Common myeloid progenitor, CD34-positive (primary cell): ENCODE results near the gene TOX3. TPM values are rescaled to one million over a fixed set of nuclear protein-coding genes. Genes with fewer than 3 reads are reported as not detected.

Experiments
- CTCF ChIA-PET: fragments of 350-600 bp; sonication (Branson Sonifier 250); formaldehyde crosslinking; loops from one replicate; lab custom pipeline; 2021; ENCODE audit warnings: antibody characterized with exemption; lab: Charles Lee
- POLR2A ChIA-PET: fragments of 350-600 bp; sonication (Branson Sonifier 250); formaldehyde crosslinking; loops from one replicate; lab custom pipeline; 2021; ENCODE audit warnings: antibody characterized with exemption; lab: Charles Lee
- DNase-seq, 3 donors: peaks; one replicate each; pipeline versions ENCODE4 v3.0.0 to v3.0.0-alpha.2; 2013
- H3K27ac ChIP-seq, 2 experiments: 1 replicate in 1 of 2; 2 replicates in 1 of 2; pipeline ENCODE4 v1.7.0; 2013; ENCODE audit warnings: inconsistent platforms in 2 of 2, low read length in 2 of 2, mild to moderate bottlenecking in 2 of 2, low read depth in 1 of 2, moderate library complexity in 1 of 2; ENCODE audit not compliant: severe bottlenecking in 2 of 2, insufficient read depth in 1 of 2, poor library complexity in 1 of 2
- H3K27me3 ChIP-seq, 5 experiments: replicated peaks in 2 of 5; 1 replicate in 3 of 5; 2 replicates in 2 of 5; pipeline versions ENCODE4 v1.6.1 to v1.7.0; 2013; ENCODE audit warnings: low read length in 4 of 5, mild to moderate bottlenecking in 2 of 5, moderate library complexity in 2 of 5, inconsistent platforms in 1 of 5; ENCODE audit not compliant: insufficient read depth in 5 of 5, control insufficient read depth in 4 of 5
- H3K36me3 ChIP-seq, 4 experiments: 1 replicate in 2 of 4; 2 replicates in 2 of 4; pipeline versions ENCODE4 v1.6.1 to v1.7.0; 2013; ENCODE audit warnings: low read length in 3 of 4, control low read depth in 1 of 4, mild to moderate bottlenecking in 1 of 4; ENCODE audit not compliant: control insufficient read depth in 4 of 4, insufficient read depth in 4 of 4
- H3K4me1 ChIP-seq, 4 experiments: 1 replicate in 3 of 4; 2 replicates in 1 of 4; pipeline versions ENCODE4 v1.6.1 to v1.7.1; 2013; ENCODE audit warnings: low read length in 3 of 4, mild to moderate bottlenecking in 3 of 4, control low read depth in 1 of 4, inconsistent platforms in 1 of 4, moderate library complexity in 1 of 4; ENCODE audit not compliant: control insufficient read depth in 4 of 4, insufficient read depth in 4 of 4; ENCODE audit errors: control extremely low read depth in 1 of 4
- H3K4me3 ChIP-seq, 7 experiments: 1 replicate in 4 of 7; 2 replicates in 3 of 7; pipeline versions ENCODE4 v1.5.1 to v1.7.0; 2013; ENCODE audit warnings: mild to moderate bottlenecking in 7 of 7, low read length in 6 of 7, moderate library complexity in 6 of 7, inconsistent platforms in 2 of 7, low read depth in 2 of 7, control low read depth in 1 of 7; ENCODE audit not compliant: insufficient read depth in 4 of 7, control insufficient read depth in 1 of 7; ENCODE audit errors: extremely low read depth in 1 of 7
- H3K9me3 ChIP-seq, 5 experiments: 1 replicate in 4 of 5; 2 replicates in 1 of 5; pipeline versions ENCODE4 v1.6.1 to v1.7.1; 2013; ENCODE audit warnings: low read length in 4 of 5, mild to moderate bottlenecking in 2 of 5, inconsistent platforms in 1 of 5, low read depth in 1 of 5, moderate library complexity in 1 of 5; ENCODE audit not compliant: control insufficient read depth in 4 of 5, insufficient read depth in 2 of 5; ENCODE audit errors: control extremely low read depth in 1 of 5
- WGBS: methylation state at CpG from one replicate; pipeline ENCODE4 v1.1.5; 2013; ENCODE audit not compliant: insufficient coverage; 5-methylcytosine and 5-hydroxymethylcytosine counted together
- polyA plus RNA-seq: library from polyadenylated mRNA; unstranded; fragments of 120-200 nt; gene quantifications from one replicate; pipeline ENCODE4 v1.2.1, GENCODE V29; 2013

The TOX3 gene
- polyA plus RNA-seq = not detected

DNA sequence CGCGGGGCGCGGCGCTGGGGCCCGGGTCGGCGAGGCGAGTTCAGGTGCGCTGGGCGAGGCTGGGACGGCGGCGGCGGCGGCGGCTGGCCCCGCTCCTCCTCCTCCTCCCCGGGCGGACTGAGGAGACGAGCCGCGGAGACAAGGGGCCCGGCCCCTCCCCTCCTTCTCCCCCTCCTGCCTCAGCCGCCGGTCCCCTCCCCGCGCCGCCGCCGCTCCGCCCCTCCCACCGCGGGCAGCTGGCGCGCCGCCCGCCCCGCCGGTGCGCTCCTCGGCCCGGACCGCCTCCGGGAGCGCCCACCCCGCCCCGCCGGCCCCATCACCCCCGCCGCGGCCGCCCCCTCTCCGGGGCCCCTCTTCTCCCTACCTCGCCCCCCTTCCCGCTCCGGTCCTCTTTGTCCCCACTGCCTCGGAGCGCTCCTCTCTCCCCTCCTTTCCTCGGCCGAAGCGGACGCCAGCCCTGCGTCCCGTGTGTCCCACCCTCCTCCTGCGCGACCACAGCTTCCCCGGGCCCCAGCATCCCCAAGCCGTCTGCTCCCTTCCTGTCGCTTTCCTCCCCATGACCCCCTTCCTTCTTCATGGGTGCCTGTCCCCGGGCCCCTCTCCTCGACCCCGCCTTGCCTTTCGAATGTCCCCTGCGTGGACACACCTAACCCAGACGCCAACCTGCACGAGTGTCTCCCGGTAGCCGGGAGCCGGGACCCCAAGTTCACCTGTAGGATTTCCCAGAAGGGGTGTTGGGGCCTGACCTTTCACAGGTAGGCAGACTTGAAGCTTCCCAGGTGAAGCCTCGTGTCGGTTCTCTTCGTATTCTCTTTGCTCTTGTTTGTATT lies at the start of gene TOX3:
TSS of gene TOX3 (minus strand) at position 140 of the 830 bp plus-strand sequence. CDS start 420 bp downstream, outside the sequence.
- ChIA-PET CTCF (no interaction called here), POLR2A (no interaction called here)
- Histone ChIP-seq H3K4me3 (peak within 1 kb of the TSS in 4 of 7 experiments; percentile 3 to 46 (median 40)), H3K9me3 (peaks cover 0 to 2% (median 0%) of the 10 kb centered on the region in 5 experiments), H3K36me3 (no peaks in the 10 kb centered on the region), H3K27me3 (peaks cover 17 to 70% (median 50%) of the 10 kb centered on the region in 5 experiments), H3K27ac (no peak within 1 kb of the TSS), H3K4me1 (peaks cover 0 to 9% (median 3%) of the 10 kb centered on the region in 4 experiments)
- 1% methylated on average over 26 of the region's 83 CpGs for WGBS
- DNase-seq = no peak

- Histone ChIP-seq H3K36me3 (no peaks in the 10 kb centered on the region), H3K27ac (no peak overlapping the region), H3K4me3 (no peak overlapping the region), H3K9me3 (no peaks in the 10 kb centered on the region), H3K4me1 (no peaks in the 10 kb centered on the region), H3K27me3 (no peaks in the 10 kb centered on the region)
- ChIA-PET CTCF (no interaction called here), POLR2A (no interaction called here)
- WGBS = 92% methylated on average over 2 of the region's 2 CpGs
- no peak for DNase-seq
Observed at GRCh38 chr16:52592778-52593177, 45.8 kb upstream of the TOX3 start.

DNA sequence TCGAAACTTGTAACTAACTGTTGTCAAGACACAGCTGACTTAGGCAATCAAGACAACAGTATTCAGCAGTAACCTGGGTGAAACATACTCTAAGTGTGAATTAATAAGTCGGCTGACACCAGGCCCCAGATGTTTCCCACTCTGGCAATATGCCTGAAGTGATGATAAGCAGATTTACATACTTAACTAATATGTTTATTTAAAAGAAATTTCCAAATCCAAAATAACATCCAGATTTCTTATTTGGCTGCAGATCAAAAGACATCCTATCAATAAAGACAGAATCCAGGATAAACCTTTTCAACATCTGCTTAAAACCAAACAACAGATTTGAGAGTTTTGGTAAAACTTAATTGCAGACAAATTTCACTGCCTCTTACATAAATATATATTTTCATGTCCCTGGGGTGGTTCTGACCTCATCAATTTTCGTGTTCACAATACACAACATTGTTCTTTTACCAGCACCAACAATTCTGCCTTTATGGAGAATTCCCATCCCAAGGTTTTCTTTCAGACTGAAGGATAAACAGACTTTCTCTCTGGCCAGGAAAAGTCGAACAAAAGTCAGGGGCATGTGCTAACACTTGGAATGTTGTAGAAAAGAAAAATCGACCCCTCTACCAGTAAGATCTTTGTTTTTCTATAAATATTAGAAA lies 45.1 kb upstream of the TOX3 start:
- POLR2A ChIA-PET = no interaction called here
- WGBS = 60% methylated on average over 2 of the region's 5 CpGs
- Histone ChIP-seq H3K27ac (no peak overlapping the region), H3K36me3 (no peaks in the 10 kb centered on the region), H3K27me3 (no peaks in the 10 kb centered on the region), H3K4me1 (no peaks in the 10 kb centered on the region), H3K4me3 (no peak overlapping the region), H3K9me3 (no peaks in the 10 kb centered on the region)
- DNase-seq = no peak
- CTCF ChIA-PET = no interaction called here

- Histone ChIP-seq H3K36me3 (no peaks in the 10 kb centered on the region), H3K27ac (no peak overlapping the region), H3K4me3 (no peak overlapping the region), H3K27me3 (no peaks in the 10 kb centered on the region), H3K9me3 (no peaks in the 10 kb centered on the region), H3K4me1 (no peaks in the 10 kb centered on the region)
- DNase-seq = no peak
- ChIA-PET CTCF (no interaction called here), POLR2A (no interaction called here)
- WGBS = 54% methylated on average over 3 of the region's 5 CpGs
Observed at GRCh38 chr16:52591471-52591870, 44.5 kb upstream of the TOX3 start.

- CTCF ChIA-PET = no interaction called here
- Histone ChIP-seq H3K9me3 (no peaks in the 10 kb centered on the region), H3K27ac (no peak overlapping the region), H3K4me1 (no peaks in the 10 kb centered on the region), H3K4me3 (no peak overlapping the region), H3K36me3 (no peaks in the 10 kb centered on the region), H3K27me3 (no peaks in the 10 kb centered on the region)
- DNase-seq = no peak
- no CpG with 5 or more reads among the region's 2 CpGs for WGBS
- POLR2A ChIA-PET = no interaction called here
Observed at GRCh38 chr16:52586159-52586558, 39.2 kb upstream of the TOX3 start.

DNA sequence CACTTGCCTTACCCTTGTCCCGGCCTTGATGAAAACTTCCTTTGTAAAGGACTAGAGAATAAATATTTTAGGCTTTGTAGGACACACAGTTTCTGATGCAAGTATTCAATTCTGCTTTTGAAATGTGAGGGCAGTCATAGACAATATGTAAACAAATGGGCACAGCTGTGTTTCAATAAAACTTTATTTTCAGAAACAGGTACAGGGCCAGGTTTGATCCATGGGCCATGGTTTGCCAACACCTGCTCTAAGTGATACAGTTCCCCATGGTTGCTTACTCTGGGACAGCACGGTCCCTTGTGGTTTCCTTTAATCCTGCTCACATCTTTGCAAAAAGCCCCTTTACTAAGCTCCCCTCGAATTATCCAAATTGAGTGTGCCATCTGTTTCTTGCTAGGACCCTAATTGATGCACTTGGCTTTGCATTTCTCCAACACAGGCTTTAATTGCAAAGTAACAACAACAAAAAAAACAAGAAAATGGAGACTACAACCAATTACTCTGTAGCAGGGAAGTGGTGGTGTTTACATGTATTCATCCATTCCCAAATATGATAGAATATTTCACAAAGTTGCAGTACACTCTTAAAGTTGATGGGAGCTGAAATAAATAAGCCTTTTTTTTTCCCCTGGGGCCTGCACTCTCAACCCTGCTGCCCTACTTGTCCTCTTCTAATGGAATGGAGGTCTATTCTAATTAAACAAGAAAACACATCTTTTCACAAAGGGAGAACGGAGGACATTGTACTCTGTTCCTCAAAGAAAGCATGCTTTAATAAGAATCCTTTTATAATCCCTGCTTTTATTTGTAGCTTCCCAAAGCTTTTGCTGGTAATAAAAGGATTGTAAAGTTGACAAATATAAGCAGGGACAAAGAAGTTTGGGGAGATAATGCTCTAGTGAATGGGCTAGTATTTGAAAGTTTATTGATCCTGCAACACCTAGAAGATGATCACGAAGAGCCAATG lies 37.7 kb upstream of the TOX3 start:
- POLR2A ChIA-PET = no interaction called here
- no peaks in the 10 kb centered on the region for H3K27me3 ChIP-seq
- H3K4me3 ChIP-seq = no peak overlapping the region
- CTCF ChIA-PET = interaction anchor here (0.6 kb wide), 1 partner anchor 32 kb away, joined by 3 read pairs; no protein-coding TSS in a partner anchor
- no peaks in the 10 kb centered on the region for H3K9me3 ChIP-seq
- H3K36me3 ChIP-seq = no peaks in the 10 kb centered on the region
- H3K27ac ChIP-seq = no peak overlapping the region
- WGBS = 88% methylated on average over 4 of the region's 5 CpGs
- H3K4me1 ChIP-seq = no peaks in the 10 kb centered on the region
- DNase-seq = no peak
